ENCODE results near the gene R3HCC1L.

Gene R3HCC1L

DNA sequence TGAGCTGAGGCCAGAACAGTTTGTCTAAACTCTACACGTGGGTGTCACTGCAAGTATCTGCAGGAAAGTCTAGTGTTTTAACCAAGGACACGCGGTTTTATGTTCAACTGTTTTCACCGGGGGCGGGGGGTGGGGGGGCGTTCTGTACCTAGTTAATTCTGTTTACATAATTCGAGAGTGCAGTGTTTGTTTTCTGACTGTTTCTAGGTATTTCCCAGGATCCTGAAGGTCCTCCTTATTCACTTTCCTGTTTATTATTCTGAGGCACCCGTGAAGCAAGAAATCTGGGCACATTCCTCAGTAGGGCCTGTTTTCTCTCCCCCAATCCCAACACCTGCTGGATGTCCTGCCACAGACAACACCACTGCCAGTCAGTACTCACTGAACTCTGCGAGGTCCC, 125.9 kb downstream of the R3HCC1L start:
- DNase-seq (ENCODE audit: low read depth, low spot score) = no peak

DNA sequence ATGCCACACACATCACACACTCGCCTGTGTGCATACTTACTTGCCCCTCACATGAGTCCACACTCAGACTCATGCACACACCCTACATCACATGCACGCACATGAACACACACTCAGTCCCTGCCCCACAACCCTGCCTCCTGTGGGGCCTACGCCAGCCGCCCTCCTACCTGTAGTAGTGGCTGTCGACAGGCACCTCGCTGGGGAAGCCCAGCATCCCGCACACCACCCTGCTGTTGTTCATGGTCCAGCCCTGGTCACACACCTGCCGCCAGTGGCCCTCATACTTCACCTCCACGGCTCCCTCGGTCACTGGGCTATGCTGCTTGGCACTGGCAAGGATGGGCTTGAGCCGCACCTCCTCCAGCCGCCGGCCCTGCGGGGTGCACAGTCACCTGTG, 126.3 kb downstream of the R3HCC1L start:
- no peak for DNase-seq (ENCODE audit: low read depth, low spot score)

- DNase-seq (ENCODE audit: low read depth, low spot score) = no peak
Observed at GRCh38 chr10:98261436-98262277, 127.2 kb downstream of the R3HCC1L start.

- DNase-seq (ENCODE audit: low read depth, low spot score) = no peak
Observed at GRCh38 chr10:98262571-98262970, 128.1 kb downstream of the R3HCC1L start.

DNA sequence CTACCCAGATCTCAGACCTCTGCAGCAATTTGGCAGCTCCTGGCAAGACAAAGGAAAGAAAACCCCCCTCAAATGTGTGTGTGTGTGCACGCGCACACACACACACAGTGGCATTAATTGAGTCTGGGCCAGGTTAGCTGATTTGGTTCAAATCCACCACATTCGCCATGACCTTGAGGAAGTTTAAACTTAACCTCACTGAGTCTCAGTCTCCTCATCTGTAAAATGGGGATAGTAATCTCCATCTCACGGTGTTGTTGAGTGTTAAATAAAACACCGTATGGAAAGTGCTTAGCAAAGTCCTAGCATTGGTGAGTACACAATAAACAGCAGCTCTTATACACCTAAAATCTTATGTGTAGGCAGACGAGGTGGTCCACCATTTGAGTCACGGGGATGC, 128.6 kb downstream of the R3HCC1L start:
- DNase-seq (ENCODE audit: low read depth, low spot score) = no peak

DNA sequence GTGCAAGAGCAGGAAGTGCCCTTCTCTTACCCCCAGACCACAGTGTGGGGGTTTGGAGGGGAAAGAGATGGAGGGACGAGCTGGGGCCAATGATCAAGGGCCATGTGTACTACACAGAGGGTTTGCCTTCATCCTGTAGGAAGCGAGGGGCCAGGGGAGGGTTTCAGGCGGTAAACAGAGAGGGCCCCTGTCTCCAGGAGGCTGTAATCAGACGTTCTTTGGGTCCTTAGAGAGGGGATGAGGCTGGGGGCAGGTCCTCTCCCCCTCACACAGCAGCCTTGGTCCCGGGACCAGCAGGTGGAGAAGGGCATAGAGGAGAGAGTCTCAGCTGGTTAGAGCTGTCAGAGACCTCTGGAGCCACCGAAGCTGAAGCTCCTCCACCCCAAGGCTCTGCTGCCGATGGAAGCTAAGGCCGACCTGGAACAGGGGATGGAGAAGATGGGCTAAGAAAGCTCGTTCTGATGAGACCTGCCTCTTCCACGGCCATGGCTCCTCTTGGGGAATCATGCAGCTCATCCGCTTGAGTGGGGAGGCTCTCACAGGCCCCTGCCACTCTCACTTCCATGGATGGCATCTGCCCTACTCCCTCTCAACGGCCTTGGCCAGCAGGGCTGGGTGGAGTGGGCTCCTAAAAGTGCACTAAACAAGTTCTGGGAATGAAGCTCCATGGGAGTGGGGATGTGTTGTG, 130.1 kb downstream of the R3HCC1L start:
- DNase-seq (ENCODE audit: low read depth, low spot score) = no peak

DNA sequence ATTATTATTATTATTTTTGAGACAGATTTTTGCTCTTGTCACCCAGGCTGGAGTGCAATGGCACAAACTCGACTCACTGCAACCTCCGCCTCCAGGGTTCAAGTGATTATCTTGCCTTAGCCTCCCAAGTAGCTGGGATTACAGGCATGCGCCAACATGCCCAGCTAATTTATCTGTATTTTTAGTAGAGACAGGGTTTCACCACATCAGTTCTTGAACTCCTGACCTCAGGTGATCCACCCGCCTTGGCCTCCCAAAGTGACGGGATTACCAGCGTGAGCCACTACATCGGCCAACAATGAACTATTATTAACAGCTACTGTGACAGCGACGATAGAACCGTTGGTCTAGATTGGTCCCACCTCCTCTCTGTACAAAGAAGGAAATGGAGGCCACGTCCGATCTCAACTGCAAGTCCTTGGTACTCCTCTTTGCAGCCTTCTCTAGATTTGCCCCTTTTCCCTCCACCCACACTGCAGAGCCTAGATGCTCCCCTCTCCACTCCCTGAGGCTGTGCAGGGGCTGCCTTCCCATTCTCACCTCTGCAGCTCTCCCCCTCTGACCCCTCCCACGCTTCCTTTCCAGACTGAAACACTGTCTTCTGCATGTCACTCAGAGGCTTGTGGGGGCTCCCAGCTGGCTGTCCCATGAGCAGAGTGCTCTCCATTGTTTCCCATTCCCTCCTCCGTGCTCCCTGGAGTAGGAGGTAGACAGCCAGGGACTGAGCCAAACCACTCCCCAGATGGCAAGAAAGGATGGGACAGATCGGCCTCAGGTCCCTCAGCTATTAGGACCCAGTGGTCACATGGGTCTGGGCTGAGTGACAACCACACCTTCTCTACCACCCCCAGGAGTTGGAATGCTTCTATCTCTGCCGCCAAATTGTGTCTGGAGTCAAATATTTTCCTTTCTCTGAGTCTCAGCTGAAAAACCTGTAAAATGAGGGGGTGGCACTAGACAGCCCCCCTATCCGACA, 131.2 kb downstream of the R3HCC1L start:
- DNase-seq (ENCODE audit: low read depth, low spot score) = no peak

- no peak for DNase-seq (ENCODE audit: low read depth, low spot score)
Observed at GRCh38 chr10:98266647-98267046, 132.2 kb downstream of the R3HCC1L start.

GRCh38 chr10:98267069-98267893, 132.8 kb downstream of the R3HCC1L start:
- no peak for DNase-seq (ENCODE audit: low read depth, low spot score)

DNA sequence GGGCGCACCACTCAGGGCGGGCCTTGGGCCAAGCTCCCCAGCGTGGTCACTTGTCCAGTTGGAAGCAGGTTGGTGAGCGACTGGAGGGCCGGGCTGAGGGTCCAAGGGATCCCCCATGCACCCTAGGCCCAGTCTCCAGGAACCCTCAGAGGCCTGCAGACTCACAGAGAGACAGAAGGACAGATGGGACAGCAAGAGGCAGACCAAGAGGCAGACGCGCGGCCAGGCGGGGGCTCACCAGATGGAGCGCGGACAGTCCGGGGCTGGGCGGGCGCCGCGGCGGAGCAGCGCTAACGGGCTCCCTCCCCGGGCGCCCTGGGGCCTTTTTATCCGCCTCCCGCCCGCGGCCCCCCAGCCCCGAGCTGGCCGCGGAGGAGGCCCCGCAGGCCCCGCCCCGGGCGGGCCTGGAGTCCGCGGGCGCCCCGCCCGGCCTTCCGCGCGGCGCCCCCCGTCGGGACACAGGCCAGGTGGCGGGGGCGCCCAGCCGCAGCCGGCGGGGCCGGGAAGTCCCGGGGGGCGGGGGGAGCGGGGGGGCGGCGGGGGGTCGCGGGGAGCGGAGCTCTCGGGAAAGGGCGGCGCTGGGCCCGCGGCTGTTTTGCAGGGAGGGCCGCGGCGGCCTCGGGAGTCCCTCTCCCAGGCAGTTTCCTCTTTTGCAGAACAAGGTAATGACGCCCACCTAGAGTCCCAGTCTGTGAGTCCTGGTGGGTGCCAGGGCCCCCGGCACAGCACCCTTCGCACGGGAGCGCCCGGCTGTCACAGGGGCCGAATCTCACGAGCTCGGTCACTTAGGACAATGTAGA, 133.6 kb downstream of the R3HCC1L start, which contains the start of gene LOXL4:
LOXL4 (minus strand) TSS at position 301 of the 800 bp plus-strand sequence. CDS start 5,175 bp downstream, outside the sequence.
- no peak for DNase-seq (ENCODE audit: low read depth, low spot score)

- no peak for DNase-seq (ENCODE audit: low read depth, low spot score)
Observed at GRCh38 chr10:98268694-98269431, 134.4 kb downstream of the R3HCC1L start.

- DNase-seq (ENCODE audit: low read depth, low spot score) = no peak
Observed at GRCh38 chr10:98269435-98269912, 135.0 kb downstream of the R3HCC1L start.

DNA sequence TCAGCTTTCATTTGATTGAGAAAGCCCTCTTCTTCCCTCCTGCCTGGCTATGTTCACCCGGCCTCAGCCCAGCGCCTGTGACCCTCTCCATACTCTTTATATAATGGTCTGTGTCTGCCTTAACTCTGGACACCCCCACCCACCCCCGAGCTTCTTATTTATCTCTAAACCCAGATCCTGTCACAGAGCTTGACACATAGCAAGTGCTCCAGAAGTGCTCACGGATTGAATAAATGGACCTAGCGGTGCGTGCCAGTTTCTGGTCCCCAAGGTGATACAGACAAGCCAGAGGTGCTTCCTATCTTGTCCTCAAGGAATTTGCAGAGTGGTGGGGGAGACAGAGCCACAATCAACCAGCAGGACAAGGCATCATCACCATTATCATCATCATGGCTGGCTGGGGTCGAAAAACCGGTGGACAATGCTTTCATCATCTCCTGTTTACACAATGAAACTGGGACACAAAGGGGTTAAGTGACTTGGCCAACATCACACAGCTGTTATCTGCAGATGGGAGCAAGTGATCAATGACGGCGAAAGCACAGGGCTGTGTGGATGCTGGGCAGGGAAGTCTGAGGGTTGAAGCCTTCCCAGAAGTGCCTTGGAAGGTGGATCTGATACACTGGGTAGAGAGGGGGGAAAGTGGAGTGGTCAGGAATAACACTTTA, 135.8 kb downstream of the R3HCC1L start:
- DNase-seq (ENCODE audit: low read depth, low spot score) = no peak

GRCh38 chr10:98270786-98271185, 136.3 kb downstream of the R3HCC1L start:
- no peak for DNase-seq (ENCODE audit: low read depth, low spot score)

GRCh38 chr10:98272245-98272644, 137.8 kb downstream of the R3HCC1L start:
- no peak for DNase-seq (ENCODE audit: low read depth, low spot score)

DNA sequence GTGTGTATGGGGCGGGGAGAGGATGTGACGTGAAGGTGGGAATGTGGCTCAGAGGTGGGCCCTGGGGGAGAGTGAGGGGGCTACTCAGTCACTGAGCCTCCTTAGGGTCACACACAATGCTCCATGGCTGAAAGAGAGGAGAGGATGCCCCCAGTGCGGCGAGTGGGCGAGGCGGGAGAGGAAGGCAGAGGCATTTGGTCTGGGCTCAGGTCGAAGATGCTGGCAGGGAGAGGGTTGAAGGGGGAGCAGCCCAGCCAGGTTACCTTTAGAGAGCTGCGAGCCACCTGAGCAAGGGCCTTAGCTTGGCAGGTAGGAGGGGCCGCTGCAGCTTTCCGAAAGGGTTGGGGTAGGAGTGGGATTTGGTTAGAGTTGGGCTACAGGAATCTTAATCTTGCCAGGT, 138.2 kb downstream of the R3HCC1L start:
- DNase-seq (ENCODE audit: low read depth, low spot score) = no peak

- DNase-seq (ENCODE audit: low read depth, low spot score) = no peak
Observed at GRCh38 chr10:98273057-98273850, 138.8 kb downstream of the R3HCC1L start.

DNA sequence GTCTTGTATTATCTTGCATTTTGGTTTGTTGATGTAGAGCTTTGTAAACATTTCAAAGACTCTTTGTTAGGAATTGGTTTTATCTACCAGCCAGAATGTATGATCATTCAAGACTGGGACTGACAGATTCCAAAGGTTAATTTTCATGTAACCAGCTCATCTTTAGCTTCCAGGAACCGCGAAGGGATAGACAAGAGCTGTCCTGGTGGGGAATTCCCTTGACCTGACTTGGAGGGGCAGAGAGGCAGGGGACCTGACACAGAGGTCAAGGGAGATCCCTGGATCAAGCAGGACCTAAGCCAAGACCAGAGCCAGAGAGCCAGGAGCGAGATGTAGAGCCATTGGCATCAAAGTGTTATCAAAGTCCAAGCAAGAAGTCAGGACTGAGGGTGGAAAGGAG, 140.1 kb downstream of the R3HCC1L start:
- no peak for DNase-seq (ENCODE audit: low read depth, low spot score)

All from activated CD4-positive, CD25-positive, alpha-beta regulatory T cell treated with anti-CD3 and anti-CD28 coated beads, Interleukin-2, amount 50 U/mL, for 16 hours (primary cell).